ENCODE measurements around the gene EPB41L3. TPM values are rescaled to one million over a fixed set of nuclear protein-coding genes. Genes with fewer than 3 reads are reported as not detected.

The EPB41L3 gene
- polyA plus RNA-seq, 3 donors = 25.2 to 56.6 (median 51.3) TPM

DNA sequence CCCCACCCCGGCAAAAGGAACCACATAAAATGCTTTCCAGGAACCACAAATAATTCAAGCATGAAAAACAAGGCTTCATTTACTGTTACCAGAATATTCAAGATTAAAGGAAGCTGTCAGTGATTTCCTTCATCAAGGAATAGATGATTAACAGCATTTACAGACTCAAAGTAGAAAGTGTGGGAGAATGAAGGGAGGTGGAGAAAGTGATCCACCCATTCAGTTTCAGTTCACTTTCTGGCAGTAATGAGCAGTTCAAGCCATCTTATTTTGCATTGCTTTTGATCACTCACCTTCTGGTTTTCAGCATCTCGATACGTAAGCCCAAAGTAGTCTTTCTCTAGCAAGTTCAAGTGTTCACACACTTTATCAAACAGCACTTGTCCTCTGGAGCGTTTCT lies 99.0 kb downstream of the EPB41L3 start:
- Histone ChIP-seq H4K20me1 (ENCODE audit: insufficient read depth, low read length) (no peaks in the 10 kb centered on the region), H2AFZ (ENCODE audit: insufficient read depth, low read depth, low read length, poor library complexity, severe bottlenecking) (no peak overlapping the region), H3K27ac (ENCODE audit: low read depth in 1 of 2, low read length in 2 of 2) (peak overlapping the region in 1 of 2 donors; percentile 5), H3K4me3 (replicated peaks in 1 of 3; ENCODE audit: low read depth in 2 of 3, low read length in 3 of 3) (no peak overlapping the region), H3K9me3 (replicated peaks in 1 of 2; ENCODE audit: control insufficient read depth in 1 of 2, insufficient read depth in 1 of 2, low read length in 2 of 2) (no peaks in the 10 kb centered on the region), H3K79me2 (ENCODE audit: insufficient read depth, low read length) (no peaks in the 10 kb centered on the region), H3K4me1 (ENCODE audit: control insufficient read depth in 1 of 2, insufficient read depth in 2 of 2, low read length in 2 of 2) (peaks cover 30 to 43% of the 10 kb centered on the region in 2 donors), H3K36me3 (replicated peaks in 1 of 2; ENCODE audit: control insufficient read depth in 1 of 2, insufficient read depth in 2 of 2, low read length in 2 of 2) (peaks cover 0 to 6% of the 10 kb centered on the region in 2 donors), H3K4me2 (replicated peaks; ENCODE audit: extremely low read depth, low read length, poor library complexity, severe bottlenecking) (no peak overlapping the region), H3K27me3 (ENCODE audit: control insufficient read depth in 2 of 2, insufficient read depth in 2 of 2, low read length in 2 of 2) (no peaks in the 10 kb centered on the region), H3K9ac (ENCODE audit: insufficient read depth, low read length, poor library complexity, severe bottlenecking) (no peak overlapping the region)
- Mint-ChIP-seq H3K36me3 (peaks cover 0 to 14% of the 10 kb centered on the region in 2 donors), H3K9me3 (peaks cover 0 to 3% (median 0%) of the 10 kb centered on the region in 7 donors), H3K27me3 (ENCODE audit: low read depth in 3 of 3) (no peaks in the 10 kb centered on the region), H3K4me1 (peaks cover 42% of the 10 kb centered on the region), H3K4me3 (peak overlapping the region in 1 of 2 donors; percentile 16), H3K27ac (peak overlapping the region in 3 of 7 donors; percentile 27 to 77 (median 61))
- TF ChIP-seq, protein P1, sequence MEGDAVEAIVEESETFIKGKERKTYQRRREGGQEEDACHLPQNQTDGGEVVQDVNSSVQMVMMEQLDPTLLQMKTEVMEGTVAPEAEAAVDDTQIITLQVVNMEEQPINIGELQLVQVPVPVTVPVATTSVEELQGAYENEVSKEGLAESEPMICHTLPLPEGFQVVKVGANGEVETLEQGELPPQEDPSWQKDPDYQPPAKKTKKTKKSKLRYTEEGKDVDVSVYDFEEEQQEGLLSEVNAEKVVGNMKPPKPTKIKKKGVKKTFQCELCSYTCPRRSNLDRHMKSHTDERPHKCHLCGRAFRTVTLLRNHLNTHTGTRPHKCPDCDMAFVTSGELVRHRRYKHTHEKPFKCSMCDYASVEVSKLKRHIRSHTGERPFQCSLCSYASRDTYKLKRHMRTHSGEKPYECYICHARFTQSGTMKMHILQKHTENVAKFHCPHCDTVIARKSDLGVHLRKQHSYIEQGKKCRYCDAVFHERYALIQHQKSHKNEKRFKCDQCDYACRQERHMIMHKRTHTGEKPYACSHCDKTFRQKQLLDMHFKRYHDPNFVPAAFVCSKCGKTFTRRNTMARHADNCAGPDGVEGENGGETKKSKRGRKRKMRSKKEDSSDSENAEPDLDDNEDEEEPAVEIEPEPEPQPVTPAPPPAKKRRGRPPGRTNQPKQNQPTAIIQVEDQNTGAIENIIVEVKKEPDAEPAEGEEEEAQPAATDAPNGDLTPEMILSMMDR (IDR thresholded peaks at IDR 0.05) = no peak
- peak in 2 of 3 donors; percentile 40 to 42 for DNase-seq
- intact Hi-C loops (cut with micrococcal nuclease) = no loop called here
- WGBS (ENCODE audit: insufficient coverage) = 33% methylated on average over 2 of the region's 4 CpGs

DNA sequence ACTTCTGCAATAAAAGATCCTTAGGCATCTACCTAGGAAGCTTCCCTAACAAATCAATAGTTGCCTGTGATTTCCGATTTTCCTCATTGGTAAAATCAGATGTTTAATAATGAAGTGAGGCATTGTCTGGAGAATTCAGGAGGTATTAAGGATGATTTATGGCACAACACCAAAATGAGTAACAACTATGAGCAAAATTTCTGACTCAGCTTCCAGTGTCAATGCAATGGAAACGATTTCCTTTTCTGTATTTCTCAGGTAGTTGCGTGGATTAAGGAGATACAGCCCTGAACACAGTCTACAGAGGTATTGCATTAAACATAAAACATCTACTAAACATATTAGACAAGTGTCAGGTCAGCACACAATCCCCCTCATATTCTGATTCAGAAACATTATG lies 99.5 kb downstream of the EPB41L3 start:
- Histone ChIP-seq H4K20me1 (ENCODE audit: insufficient read depth, low read length) (no peaks in the 10 kb centered on the region), H3K79me2 (ENCODE audit: insufficient read depth, low read length) (no peaks in the 10 kb centered on the region), H3K4me1 (ENCODE audit: control insufficient read depth in 1 of 2, insufficient read depth in 2 of 2, low read length in 2 of 2) (peaks cover 36 to 49% of the 10 kb centered on the region in 2 donors), H3K9me3 (replicated peaks in 1 of 2; ENCODE audit: control insufficient read depth in 1 of 2, insufficient read depth in 1 of 2, low read length in 2 of 2) (no peaks in the 10 kb centered on the region), H2AFZ (ENCODE audit: insufficient read depth, low read depth, low read length, poor library complexity, severe bottlenecking) (no peak overlapping the region), H3K4me2 (replicated peaks; ENCODE audit: extremely low read depth, low read length, poor library complexity, severe bottlenecking) (no peak overlapping the region), H3K36me3 (replicated peaks in 1 of 2; ENCODE audit: control insufficient read depth in 1 of 2, insufficient read depth in 2 of 2, low read length in 2 of 2) (peaks cover 0 to 6% of the 10 kb centered on the region in 2 donors), H3K9ac (ENCODE audit: insufficient read depth, low read length, poor library complexity, severe bottlenecking) (no peak overlapping the region), H3K27ac (ENCODE audit: low read depth in 1 of 2, low read length in 2 of 2) (peak overlapping the region in 1 of 2 donors; percentile 5), H3K4me3 (replicated peaks in 1 of 3; ENCODE audit: low read depth in 2 of 3, low read length in 3 of 3) (no peak overlapping the region), H3K27me3 (ENCODE audit: control insufficient read depth in 2 of 2, insufficient read depth in 2 of 2, low read length in 2 of 2) (no peaks in the 10 kb centered on the region)
- Mint-ChIP-seq H3K4me1 (peaks cover 46% of the 10 kb centered on the region), H3K36me3 (peaks cover 0 to 14% of the 10 kb centered on the region in 2 donors), H3K4me3 (no peak overlapping the region), H3K9me3 (peaks cover 0 to 3% (median 0%) of the 10 kb centered on the region in 7 donors), H3K27me3 (ENCODE audit: low read depth in 3 of 3) (no peaks in the 10 kb centered on the region), H3K27ac (peak overlapping the region in 1 of 7 donors; percentile 27)
- no CpG with 5 or more reads among the region's 3 CpGs for WGBS (ENCODE audit: insufficient coverage)
- peak in 2 of 3 donors; percentile 50 to 58 for DNase-seq
- TF ChIP-seq, protein P1 (IDR thresholded peaks at IDR 0.05) = no peak
- intact Hi-C loops (cut with micrococcal nuclease) = no loop called here
